Skeletal muscle cell (primary cell): ENCODE data around the gene PXDN.

ENCODE experiments used
- DNase-seq: peaks from one replicate; pipeline ENCODE4 v3.0.0-alpha.2; 2010; ENCODE audit warnings: low read depth
- H3K4me3 ChIP-seq: 2 replicates; pipeline ENCODE4 v1.5.1; 2011; ENCODE audit warnings: low read depth, mild to moderate bottlenecking, control low read depth, low read length, moderate library complexity

PXDN gene

GRCh38 chr2:1610096-1610485 lies 134.2 kb downstream of the PXDN start:
- DNase-seq: no peak
- no peak overlapping the region for H3K4me3 ChIP-seq

GRCh38 chr2:1609485-1610095 lies 134.7 kb downstream of the PXDN start:
- no peak overlapping the region for H3K4me3 ChIP-seq
- no peak for DNase-seq

DNA sequence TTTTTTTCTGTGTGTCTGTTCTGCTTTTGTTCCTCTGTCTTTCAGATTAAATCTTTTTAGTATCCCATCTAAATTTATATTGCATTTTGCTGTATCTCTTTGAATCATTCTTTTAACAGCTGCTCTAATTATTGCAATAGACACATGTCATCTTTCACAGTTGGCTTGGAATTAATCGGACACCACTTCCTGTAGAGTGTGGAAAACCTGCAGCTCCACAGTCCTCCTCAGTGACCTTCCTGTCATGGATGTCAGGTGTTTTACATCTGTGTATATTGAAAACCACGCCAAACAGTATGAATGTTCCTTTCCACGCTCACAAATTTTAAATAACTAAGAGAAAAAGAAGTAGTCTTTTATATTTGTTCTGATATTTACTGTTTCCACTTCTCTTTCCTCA lies 135.3 kb downstream of the PXDN start:
- no peak overlapping the region for H3K4me3 ChIP-seq
- no peak for DNase-seq

- DNase-seq: no peak
- H3K4me3 ChIP-seq: no peak overlapping the region
Measured at GRCh38 chr2:1607971-1608688, 136.2 kb downstream of the PXDN start.

DNA sequence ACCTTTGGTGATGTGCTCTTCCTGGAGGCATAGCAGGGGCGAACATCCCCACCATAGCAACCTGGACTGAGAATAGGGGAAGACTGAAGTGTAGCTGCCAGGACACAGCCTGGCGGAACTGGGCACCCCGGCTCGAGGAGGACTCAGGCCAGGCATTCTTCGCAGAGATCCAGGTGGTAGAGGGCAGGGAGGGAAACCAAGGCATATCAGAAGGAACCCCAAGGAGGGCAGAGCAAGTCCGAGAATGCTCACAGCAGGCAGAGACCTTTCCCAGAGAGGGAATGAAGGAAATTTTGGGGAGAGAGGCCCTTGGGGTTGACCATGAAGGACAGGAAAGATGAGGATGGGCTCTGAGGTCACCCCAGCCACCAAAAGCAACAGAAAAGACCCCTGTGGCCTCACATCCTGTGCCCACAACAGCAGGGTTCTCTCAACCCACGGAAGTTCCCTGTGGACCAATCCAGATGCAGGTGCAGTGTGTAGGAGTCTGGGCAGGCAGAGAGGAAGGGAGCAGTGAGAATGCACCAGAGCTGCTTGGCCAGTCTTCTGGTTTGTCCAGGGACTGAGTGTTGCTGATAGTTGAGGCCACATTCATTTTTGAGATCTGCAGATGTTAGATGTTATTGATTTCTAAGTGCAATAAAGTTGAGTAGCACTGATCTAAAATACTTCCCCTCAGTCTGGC lies 136.9 kb downstream of the PXDN start:
- no peak for DNase-seq
- no peak overlapping the region for H3K4me3 ChIP-seq

DNA sequence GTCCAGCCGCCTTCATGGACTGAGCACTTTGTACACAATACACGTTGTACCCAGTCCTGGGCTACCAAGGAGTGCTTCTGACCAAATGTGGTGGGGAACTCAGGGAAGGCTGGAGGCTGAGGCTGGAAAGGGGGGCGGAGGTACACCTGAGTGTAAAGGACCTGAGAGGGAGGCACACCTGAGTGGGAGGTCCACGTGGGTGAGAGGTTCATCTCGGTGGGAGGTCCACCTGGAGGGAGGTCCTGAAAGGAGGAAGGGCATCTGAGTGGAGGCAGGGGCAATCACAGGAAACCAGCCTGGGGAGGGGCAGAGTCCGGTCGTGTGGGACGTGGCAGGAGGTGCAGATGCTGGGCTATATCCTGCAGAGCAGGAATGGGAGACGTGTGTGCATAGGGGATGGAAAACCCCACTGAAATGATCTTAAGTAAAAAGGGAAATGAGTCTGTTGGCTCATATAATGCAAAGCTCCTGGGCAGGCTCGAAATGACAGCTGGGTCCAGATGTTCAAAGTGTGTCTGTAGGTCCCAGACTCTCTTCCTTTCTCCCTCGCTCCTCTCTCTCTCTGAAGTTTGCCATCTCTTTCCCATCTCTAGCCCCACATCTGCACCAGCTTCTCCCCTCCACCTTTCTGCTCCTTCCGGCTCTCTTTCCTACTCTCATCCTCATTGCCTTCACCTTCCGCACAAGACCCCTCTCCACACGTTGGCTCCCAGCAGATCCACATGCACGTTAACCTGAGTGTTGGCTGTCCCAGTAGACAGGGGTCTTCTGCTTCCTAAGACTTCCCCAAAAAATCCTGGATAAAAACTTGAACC lies 137.7 kb downstream of the PXDN start:
- DNase-seq: no peak
- no peak overlapping the region for H3K4me3 ChIP-seq

DNA sequence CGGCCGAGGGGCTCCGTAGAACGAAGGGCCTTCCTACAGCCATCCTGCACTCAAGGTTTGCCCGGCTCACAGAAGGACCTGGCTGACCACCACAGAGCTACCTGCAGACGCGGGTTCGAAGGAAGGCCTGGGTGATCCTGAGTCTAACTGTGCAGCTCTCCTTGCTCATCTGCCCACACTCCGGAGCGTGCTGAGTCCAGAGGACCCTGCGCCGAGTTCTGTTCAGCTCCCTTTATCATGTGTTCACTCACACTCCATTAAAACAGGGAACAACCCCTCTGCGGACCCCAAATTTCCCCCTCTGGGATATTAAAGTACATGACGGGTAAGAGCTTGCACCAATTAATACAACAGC lies 138.3 kb downstream of the PXDN start:
- H3K4me3 ChIP-seq: no peak overlapping the region
- no peak for DNase-seq

- no peak for DNase-seq
- no peak overlapping the region for H3K4me3 ChIP-seq
Measured at GRCh38 chr2:1605102-1606045, 138.9 kb downstream of the PXDN start.

DNA sequence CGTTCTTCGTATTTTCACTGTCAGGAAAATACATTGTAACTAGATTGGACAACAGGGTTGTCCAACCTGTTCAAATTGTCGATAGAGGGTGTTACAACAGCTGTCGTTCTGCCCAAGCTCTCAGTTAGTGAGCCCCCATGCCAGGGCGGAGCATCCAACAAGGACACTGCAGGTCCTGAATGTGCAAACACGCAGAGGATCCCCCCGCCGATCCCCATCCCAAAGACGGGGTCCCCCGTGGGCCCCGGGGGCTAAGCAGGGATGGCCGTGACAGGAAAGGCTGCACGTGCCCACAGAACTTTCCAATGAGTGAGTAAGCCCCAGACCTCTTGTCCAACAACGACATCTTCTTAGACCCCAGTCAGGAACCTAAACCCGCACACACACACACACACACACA lies 140.8 kb downstream of the PXDN start:
- no peak for DNase-seq
- no peak overlapping the region for H3K4me3 ChIP-seq

DNA sequence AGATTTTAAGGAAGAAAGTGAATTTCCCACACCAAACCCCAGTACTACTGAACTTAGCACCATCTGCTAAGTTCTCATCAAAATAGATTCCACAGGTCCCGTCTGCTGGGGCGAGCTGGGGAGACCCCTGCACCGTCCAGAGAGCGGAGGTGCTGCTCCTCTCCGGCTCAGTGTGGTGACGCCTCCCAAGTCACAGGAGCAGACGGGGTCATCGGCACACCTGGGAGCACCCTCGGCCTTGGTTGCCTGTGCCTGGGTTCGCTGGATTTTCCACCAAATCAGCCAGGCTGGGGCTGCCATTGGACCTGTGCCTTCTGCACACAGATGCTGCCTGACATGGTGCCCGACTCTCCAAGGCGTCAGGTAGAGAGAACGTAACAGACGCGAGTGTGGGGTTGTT lies 141.3 kb downstream of the PXDN start:
- no peak for DNase-seq
- no peak overlapping the region for H3K4me3 ChIP-seq

DNA sequence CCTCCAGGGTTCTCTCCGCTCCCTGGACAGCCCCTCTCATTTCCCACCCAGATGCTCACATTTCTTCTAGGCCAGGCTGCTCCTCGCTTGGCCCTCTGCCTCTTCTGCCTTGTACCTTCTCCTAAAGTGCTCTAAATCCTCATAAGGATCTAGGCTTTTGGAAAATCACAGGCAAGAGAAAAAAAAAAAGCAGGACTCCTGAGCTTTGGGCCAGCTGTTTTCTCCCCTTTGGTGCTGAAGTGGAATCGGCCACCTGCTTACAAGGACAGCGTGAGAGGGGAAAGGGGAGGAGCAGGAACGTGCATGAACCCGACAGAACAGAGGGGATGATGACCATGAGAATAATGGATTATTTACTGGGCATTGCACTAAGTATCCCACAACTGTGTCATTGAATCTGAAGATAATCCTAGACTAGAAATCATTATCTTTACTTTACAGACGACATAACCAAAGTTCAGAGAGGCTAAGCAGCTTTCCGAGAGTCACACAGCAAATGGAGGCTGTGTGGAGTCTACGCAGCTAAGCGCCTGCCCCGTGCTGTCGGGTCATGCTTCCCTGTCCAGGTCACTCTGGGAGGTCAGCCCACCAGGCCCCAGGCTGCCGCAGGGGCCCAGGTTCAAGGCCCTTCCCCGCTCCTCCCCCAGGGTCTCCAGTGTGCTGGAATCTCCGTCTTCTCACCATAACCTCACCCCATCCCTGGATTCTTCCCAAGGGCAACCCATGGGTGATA lies 141.9 kb downstream of the PXDN start:
- DNase-seq: no peak
- no peak overlapping the region for H3K4me3 ChIP-seq

DNA sequence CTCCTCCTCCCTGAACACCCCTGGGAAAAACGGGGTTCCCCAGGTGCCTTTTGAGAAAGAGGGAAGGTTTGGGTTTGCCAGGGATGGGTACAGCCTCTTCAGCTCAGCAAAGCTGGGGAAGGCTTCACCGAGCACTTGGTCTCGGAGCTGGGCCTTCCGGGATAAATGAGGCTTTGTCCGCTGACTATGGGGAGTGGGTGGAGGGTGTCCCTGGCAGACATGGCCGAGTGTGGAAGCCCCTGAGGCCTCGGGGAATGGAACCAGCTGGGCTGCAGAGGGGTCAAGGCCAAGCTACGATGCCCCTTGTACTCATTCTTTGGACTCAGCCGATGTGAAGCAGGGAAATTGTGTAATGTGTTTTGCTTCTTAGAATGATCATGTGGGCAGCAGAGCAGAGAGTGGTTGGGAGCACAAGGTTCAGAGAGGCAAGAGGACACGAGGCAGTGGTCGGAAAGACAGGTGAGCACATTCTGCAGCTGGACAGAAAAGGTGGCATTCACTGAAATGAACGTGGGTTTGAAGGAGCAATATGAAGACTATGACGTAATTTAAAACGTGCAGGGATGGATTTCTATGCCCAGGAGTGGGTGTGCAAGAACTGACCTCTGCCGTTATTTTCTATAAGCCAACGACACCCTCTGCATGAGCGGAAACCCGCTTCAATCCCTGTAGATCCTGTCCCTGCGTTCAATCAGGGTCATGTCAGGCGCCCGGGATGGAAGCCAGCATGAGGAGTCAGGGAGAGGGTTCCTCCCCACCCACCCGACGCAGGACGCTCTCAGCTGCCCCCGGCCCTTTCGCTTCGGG lies 142.6 kb downstream of the PXDN start:
- DNase-seq: no peak
- H3K4me3 ChIP-seq: no peak overlapping the region

DNA sequence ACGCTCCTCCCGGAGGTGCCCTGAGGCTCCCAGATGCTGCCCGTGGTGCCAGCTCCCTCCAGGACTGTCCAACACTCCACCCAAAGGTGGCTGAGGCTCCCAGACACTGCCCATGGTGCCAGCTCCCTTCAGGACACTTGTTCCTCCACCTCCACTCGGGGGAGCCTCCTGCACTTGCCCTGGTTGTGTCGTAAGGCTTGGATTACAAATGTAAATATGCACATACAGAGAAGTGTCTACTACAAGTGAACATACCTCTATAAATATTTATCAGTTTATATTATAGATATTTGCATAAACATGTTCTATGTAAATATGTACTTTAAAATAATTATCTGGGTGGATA lies 143.3 kb downstream of the PXDN start:
- no peak for DNase-seq

GRCh38 chr2:1600191-1601066 lies 143.9 kb downstream of the PXDN start:
- no peak for DNase-seq
- no peak overlapping the region for H3K4me3 ChIP-seq

More for the DNA sequence above, 143.3 kb downstream of the PXDN start:
- no peak overlapping the region for H3K4me3 ChIP-seq

DNA sequence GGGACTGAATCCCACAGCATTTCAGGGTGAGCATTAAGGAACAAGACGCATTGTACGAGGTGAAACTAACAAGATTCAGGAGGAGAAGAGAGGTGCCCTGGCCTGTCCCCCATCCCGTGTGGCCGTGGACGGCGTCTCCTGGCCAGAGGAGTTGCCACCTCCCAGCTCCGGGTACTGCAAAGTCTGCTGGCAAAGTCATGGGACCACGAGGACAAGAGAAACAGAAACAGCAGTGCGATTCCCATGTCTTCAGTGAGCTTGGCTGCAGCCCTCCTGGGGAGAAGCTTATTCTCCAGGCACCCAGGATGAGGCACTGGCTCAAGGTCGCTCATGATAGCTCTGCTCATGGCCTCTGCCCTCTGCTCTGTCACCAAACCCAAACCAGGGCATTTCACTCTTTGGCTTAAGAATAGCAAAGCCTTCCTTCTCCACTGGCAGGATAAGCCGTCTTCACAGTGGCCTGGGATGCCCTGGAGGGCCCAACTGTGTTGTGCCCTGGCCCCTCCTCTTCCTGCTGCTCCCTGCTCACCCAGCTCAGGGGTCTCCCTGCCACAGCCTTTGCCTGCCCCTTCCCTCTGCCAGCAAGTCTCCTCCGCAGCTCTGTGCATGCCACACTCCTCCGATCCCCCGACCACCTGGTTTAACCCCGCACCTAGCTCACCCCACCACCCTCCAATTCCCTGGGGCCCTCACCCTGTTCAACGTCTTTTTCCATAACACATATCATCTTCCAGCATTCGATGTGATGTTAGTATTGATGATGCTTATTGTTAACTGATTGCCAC lies 144.8 kb downstream of the PXDN start:
- no peak overlapping the region for H3K4me3 ChIP-seq
- DNase-seq: no peak

GRCh38 chr2:1598800-1599199 lies 145.5 kb downstream of the PXDN start:
- H3K4me3 ChIP-seq: no peak overlapping the region
- no peak for DNase-seq
